A673 (cell line): Measurements from ENCODE around the gene MYO6. TPM values are rescaled to one million over a fixed set of nuclear protein-coding genes. Genes with fewer than 3 reads are reported as not detected.

Experiments
- BruUV-seq: library from RNA; stranded (reverse); fragments of 400-500 nt; replicated peaks from 2 replicates; lab custom pipeline; 2021; lab: Mats Ljungman, UMichigan
- CTCF ChIA-PET: fragments of 300-600 bp; sonication (Branson Sonifier 250); formaldehyde crosslinking; loops from one replicate; lab custom pipeline; 2022; ENCODE audit warnings: antibody characterized with exemption; lab: Charles Lee
- POLR2A ChIA-PET: fragments of 300-600 bp; sonication (Branson Sonifier 250); formaldehyde crosslinking; loops from one replicate; lab custom pipeline; 2022; ENCODE audit warnings: antibody characterized with exemption; ENCODE audit not compliant: low non-redundant PET; lab: Charles Lee
- DNase-seq: peaks from one replicate; pipeline ENCODE4 v3.0.0-alpha.2; 2015; ENCODE audit warnings: low spot score
- H3K27ac ChIP-seq: fragments of 200-600 bp; sonication (generic); 2 replicates; pipeline ENCODE4 v1.5.1; 2016; ENCODE audit warnings: mixed run types, low read depth, mild to moderate bottlenecking, mixed read lengths, antibody characterized with exemption, low read length; ENCODE audit not compliant: poor library complexity, severe bottlenecking
- H3K27me3 ChIP-seq: fragments of 200-600 bp; sonication (generic); replicated peaks from 2 replicates; pipeline ENCODE4 v1.6.1; 2017; ENCODE audit warnings: mixed run types, low read depth, mild to moderate bottlenecking, mixed read lengths, antibody characterized with exemption, low read length; ENCODE audit not compliant: insufficient read depth, poor library complexity
- H3K36me3 ChIP-seq: fragments of 200-600 bp; sonication (generic); 2 replicates; pipeline ENCODE4 v1.6.1; 2016; ENCODE audit warnings: mixed run types, mild to moderate bottlenecking, mixed read lengths, antibody characterized with exemption, low read length; ENCODE audit not compliant: insufficient read depth, poor library complexity, severe bottlenecking
- H3K4me1 ChIP-seq: fragments of 200-600 bp; sonication (generic); 2 replicates; pipeline ENCODE4 v1.6.1; 2017; ENCODE audit warnings: mixed run types, mild to moderate bottlenecking, mixed read lengths, antibody characterized with exemption, low read length; ENCODE audit not compliant: insufficient read depth, poor library complexity, severe bottlenecking
- H3K4me3 ChIP-seq: fragments of 200-600 bp; sonication (generic); 2 replicates; pipeline ENCODE4 v1.5.1; 2016; ENCODE audit warnings: low read depth, mixed run types, mild to moderate bottlenecking, mixed read lengths, low read length; ENCODE audit not compliant: poor library complexity, severe bottlenecking
- H3K9me3 ChIP-seq: fragments of 200-600 bp; sonication (generic); 2 replicates; pipeline ENCODE4 v1.6.1; 2016; ENCODE audit warnings: mixed run types, low read depth, mild to moderate bottlenecking, mixed read lengths, antibody characterized with exemption, low read length; ENCODE audit not compliant: poor library complexity, severe bottlenecking
- CTCF ChIP-seq: fragments of 300-800, 200-600 bp; sonication (generic); conservative IDR thresholded peaks from 2 replicates; pipeline ENCODE4 v1.5.1; 2017; ENCODE audit warnings: low read depth, mild to moderate bottlenecking, antibody characterized with exemption, low read length, moderate library complexity, mixed read lengths
- EZH2 ChIP-seq: fragments of 200-600 bp; sonication (generic); IDR thresholded peaks from 2 replicates; pipeline ENCODE4 v1.6.1; 2017; ENCODE audit warnings: borderline replicate concordance, low read depth, mild to moderate bottlenecking, mixed read lengths, antibody characterized with exemption, low read length; ENCODE audit not compliant: poor library complexity, severe bottlenecking
- intact Hi-C: fragments of 100-400 bp; cut with micrococcal nuclease; formaldehyde crosslinking; loops from one replicate; pipeline ENCODE4 v1.10.0; 2022; ENCODE audit not compliant: unreplicated experiment
- total RNA-seq: library from RNA; stranded (reverse); gene quantifications from 2 replicates; pipeline ENCODE4 v1.2.3, GENCODE V29; 2021

MYO6 gene
- total RNA-seq, 1 experiment from 2014 or later: 1.8 TPM

GRCh38 chr6:75766387-75766786, 17.3 kb downstream of the MYO6 start:
- no peak for DNase-seq

GRCh38 chr6:75770844-75771243, 21.8 kb downstream of the MYO6 start:
- no peak for DNase-seq
- H3K4me3 ChIP-seq: no peak overlapping the region
- ChIA-PET CTCF (no interaction called here), POLR2A (no interaction called here)
- H3K9me3 ChIP-seq: no peaks in the 10 kb centered on the region
- no TSS peak for BruUV-seq
- H3K27ac ChIP-seq: no peak overlapping the region
- no peak for TF ChIP-seq CTCF
- no peak for TF ChIP-seq EZH2
- H3K36me3 ChIP-seq: no peaks in the 10 kb centered on the region
- H3K4me1 ChIP-seq: no peaks in the 10 kb centered on the region
- intact Hi-C loops: no loop called here
- H3K27me3 ChIP-seq: no peaks in the 10 kb centered on the region

More at GRCh38 chr6:75766387-75766786, 17.3 kb downstream of the MYO6 start:
- ChIA-PET CTCF (no interaction called here), POLR2A (no interaction called here)
- no peaks in the 10 kb centered on the region for H3K27me3 ChIP-seq
- BruUV-seq: no TSS peak
- intact Hi-C loops: no loop called here
- H3K4me1 ChIP-seq: no peaks in the 10 kb centered on the region
- no peak overlapping the region for H3K27ac ChIP-seq
- H3K9me3 ChIP-seq: no peaks in the 10 kb centered on the region
- no peak overlapping the region for H3K4me3 ChIP-seq
- H3K36me3 ChIP-seq: no peaks in the 10 kb centered on the region
- no peak for TF ChIP-seq EZH2
- TF ChIP-seq CTCF: no peak

DNA sequence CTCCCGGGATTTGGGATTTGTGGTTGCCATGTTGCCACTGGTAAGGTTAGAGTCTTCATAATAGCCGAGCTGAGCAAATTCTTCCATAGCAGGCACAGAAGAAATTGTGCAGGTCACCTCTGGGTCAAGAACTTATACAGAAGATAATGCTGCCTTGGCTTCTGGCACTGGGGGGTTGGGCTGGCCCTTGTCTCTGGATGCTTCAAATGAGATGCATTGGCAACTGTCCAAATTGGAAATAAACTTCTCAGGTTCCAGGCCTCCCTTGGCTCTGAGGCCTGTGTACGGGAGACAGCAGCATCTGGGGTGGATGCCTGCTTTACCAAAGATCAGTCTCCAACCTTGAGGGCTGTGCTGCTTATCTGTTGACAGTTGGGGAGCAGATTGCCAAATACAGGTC, 26.2 kb downstream of the MYO6 start:
- Histone ChIP-seq H3K9me3 (no peaks in the 10 kb centered on the region), H3K4me1 (no peaks in the 10 kb centered on the region), H3K4me3 (no peak overlapping the region), H3K27ac (no peak overlapping the region), H3K27me3 (no peaks in the 10 kb centered on the region), H3K36me3 (no peaks in the 10 kb centered on the region)
- intact Hi-C loops: no loop called here
- peak; percentile 23 for DNase-seq
- ChIA-PET POLR2A (no interaction called here), CTCF (no interaction called here)
- BruUV-seq: no TSS peak
- TF ChIP-seq EZH2 (no peak), CTCF (no peak)
